Stimulated activated effector memory CD8-positive, alpha-beta T cell treated with anti-CD3 and anti-CD28 coated beads, Interleukin-12 subunit alpha, Interleukin-12 subunit beta, amount 100 ng/mL, for 72 hours (primary cell): ENCODE data around the gene DISC1.

Experiments used
- ATAC-seq: fragments of 150-1000 bp; cut with Tn5 transposase; 2 replicates; pipeline ENCODE4 v1.10.0; 2021
- DNase-seq, 2 donors: peaks; one replicate each; pipeline ENCODE4 v3.0.0; 2021 to 2022; ENCODE audit warnings: low spot score in 2 of 2
- H3K27ac Mint-ChIP-seq: one replicate; pipeline ENCODE4 v1.8.0; 2022; ENCODE audit warnings: mild to moderate bottlenecking, mixed read lengths
- H3K36me3 Mint-ChIP-seq: one replicate; pipeline ENCODE4 v1.8.0; 2022; ENCODE audit warnings: mild to moderate bottlenecking, mixed read lengths
- H3K4me1 Mint-ChIP-seq: one replicate; pipeline ENCODE4 v1.8.0; 2022; ENCODE audit warnings: mixed read lengths
- H3K4me3 Mint-ChIP-seq: one replicate; pipeline ENCODE4 v1.8.0; 2022; ENCODE audit warnings: mild to moderate bottlenecking, mixed read lengths
- H3K9me3 Mint-ChIP-seq: one replicate; pipeline ENCODE4 v1.8.0; 2022; ENCODE audit warnings: mixed read lengths

DISC1 gene

DNA sequence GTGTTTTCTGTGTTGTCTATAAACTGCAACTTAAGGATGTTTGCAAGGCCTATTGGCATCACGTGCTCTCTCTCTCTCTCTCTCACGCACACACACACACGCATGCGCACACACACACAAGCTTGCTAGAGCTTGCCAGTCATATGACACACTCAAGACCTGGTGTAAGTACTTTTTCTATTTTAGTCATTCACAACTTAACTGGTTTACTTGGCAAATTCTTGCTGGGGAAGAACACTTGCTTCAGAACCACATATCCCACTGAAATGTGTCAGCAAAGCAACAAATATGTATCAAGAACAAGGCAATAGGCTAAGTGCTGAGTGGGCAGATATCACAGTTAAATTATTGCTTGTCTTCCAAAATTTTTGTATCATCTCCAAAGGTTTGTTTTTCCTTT is 107.8 kb downstream of the DISC1 start:
- Mint-ChIP-seq H3K9me3 (no peaks in the 10 kb centered on the region), H3K4me3 (no peak overlapping the region), H3K36me3 (no peaks in the 10 kb centered on the region), H3K27ac (no peak overlapping the region), H3K4me1 (no peaks in the 10 kb centered on the region)
- peak in 1 of 2 donors; percentile 51 for DNase-seq
- peak; percentile 71 for ATAC-seq

DNA sequence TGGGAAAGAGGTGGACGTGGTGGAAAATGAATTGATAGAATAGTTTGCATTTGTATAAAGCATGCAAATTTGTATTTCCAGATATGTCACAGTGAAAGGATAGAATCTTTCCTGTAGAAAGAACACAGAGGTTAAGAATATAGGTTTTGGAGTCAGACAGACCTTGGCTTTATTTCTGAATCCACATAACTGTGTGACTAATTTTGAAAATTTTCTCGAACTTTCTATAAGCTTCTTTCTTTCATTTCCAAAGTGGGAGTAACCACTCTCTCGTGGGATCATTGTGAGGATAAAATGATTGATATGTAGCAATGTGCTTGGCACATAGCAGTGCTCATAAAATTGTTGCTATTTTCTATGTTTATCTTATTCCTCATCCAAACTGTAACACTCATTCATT is 108.8 kb downstream of the DISC1 start:
- Mint-ChIP-seq H3K27ac (no peak overlapping the region), H3K4me3 (no peak overlapping the region), H3K4me1 (no peaks in the 10 kb centered on the region), H3K36me3 (no peaks in the 10 kb centered on the region), H3K9me3 (no peaks in the 10 kb centered on the region)
- ATAC-seq, result no peak
- no peak for DNase-seq

DNA sequence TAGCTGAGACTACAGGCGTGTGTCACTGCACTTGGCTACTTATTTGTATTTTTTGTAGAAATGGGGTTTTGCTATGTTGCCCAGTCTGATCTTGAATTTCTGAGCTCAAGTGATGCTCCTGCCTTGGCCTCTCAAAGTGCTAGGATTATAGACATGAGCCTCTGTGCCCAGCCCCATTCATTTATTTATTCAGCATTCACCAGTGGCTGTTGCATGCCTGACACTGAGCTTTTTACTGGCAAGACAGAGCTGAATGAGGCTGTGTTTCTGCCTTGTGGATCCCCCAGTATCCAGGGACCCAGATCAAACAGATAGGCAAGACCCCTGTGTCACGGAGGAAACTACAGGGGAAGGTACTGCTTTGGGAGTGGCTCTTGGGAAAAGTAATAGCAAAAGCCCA is 109.4 kb downstream of the DISC1 start:
- Mint-ChIP-seq H3K36me3 (no peaks in the 10 kb centered on the region), H3K4me3 (no peak overlapping the region), H3K27ac (no peak overlapping the region), H3K4me1 (no peaks in the 10 kb centered on the region), H3K9me3 (no peaks in the 10 kb centered on the region)
- DNase-seq (no peak), ATAC-seq (no peak)

DNA sequence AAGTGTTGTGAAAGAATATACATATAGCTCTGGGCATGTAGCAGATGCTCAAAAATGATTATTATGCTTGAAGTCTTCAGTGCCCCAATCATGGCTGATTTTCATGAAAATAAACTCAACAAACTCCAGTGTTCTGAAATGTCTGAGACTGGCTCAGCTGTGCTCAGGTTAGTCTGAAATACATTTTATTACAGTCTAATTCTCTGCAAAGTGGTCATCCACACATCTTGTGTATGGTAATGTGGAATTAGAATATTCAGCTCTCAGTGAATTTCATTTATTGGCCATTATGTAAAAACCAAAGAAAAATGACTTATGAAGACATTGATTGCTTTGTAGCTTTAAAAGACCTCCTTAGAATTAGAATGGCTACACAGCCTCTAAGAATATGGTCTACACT is 109.9 kb downstream of the DISC1 start:
- no peaks in the 10 kb centered on the region for H3K9me3 Mint-ChIP-seq
- DNase-seq (no peak), ATAC-seq (no peak)
- H3K27ac Mint-ChIP-seq, result no peak overlapping the region
- H3K4me1 Mint-ChIP-seq, result no peaks in the 10 kb centered on the region
- no peak overlapping the region for H3K4me3 Mint-ChIP-seq
- H3K36me3 Mint-ChIP-seq, result no peaks in the 10 kb centered on the region

DNA sequence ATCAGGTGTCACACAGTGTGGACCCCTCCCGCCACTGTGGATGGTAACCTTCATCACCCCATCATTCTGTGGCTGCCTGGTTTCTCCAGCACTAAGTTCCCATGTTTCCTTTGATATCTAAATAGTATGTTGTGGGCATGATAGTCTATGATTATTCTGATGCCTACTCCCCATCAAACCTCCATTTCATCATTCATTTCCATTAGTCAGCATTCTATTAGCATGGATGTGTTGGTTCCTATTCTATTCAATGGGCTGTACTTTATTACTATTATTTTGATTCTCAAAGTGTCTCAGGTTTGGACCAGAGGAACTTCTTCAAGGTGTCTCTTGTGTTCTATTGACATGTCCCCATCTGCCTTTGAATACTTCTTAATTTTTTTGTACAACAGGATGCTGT is 112.0 kb downstream of the DISC1 start:
- H3K36me3 Mint-ChIP-seq, result no peaks in the 10 kb centered on the region
- H3K9me3 Mint-ChIP-seq, result no peaks in the 10 kb centered on the region
- H3K4me3 Mint-ChIP-seq, result no peak overlapping the region
- H3K4me1 Mint-ChIP-seq, result no peaks in the 10 kb centered on the region
- no peak overlapping the region for H3K27ac Mint-ChIP-seq
- ATAC-seq (no peak), DNase-seq (no peak)

DNA sequence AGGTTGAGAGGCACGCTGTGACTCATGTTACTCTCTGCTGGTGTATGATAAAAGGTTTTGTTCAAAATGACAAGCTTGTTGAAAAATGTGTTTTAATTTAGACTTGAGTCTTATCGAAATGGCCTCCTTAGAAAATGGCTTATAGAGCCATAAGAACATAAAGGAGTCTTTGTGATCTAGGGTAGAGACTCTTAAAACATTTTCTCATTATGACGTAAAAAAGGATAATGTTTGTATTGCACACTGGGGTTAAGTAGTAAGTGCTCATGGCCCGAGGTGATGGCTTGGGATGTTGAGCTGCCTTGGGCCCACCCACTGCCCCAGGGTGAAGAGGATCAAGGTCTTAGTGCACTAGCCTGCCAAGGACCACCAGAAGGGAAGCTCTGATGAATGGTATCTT is 117.4 kb downstream of the DISC1 start:
- DNase-seq (no peak), ATAC-seq (no peak)
- Mint-ChIP-seq H3K4me3 (no peak overlapping the region), H3K36me3 (no peaks in the 10 kb centered on the region), H3K27ac (no peak overlapping the region), H3K4me1 (no peaks in the 10 kb centered on the region), H3K9me3 (no peaks in the 10 kb centered on the region)

DNA sequence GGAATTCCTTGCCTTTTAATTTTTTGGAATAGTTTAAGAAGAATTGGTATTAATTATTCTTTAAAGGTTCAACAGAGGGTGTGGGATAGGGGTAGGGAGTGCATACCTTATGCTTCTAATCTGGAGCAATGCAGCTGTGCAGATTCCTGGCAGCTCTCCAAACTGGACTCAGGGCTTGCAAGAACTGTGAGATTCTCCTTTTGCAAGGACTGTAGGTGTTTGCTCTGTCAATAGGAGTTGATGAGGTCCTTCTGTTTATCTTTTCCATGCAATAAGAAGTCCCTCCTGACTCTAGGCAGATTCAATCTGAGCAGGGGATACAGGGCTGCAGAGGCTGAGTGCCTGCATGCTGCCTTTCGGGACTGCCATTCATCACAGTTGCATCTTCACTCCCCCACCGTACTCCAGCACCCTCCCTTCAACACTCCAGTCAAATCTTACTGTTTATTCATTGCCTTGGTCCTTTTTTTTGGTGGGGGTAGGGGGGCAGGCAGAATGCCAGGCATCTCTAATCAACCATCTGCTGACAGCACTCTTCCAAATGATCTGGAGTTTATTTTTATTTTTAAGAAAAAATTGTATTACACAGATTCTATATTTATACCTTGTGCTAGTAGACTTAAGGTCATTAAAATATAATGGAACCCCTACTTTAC is 122.3 kb downstream of the DISC1 start:
- peaks cover 7% of the 10 kb centered on the region for H3K9me3 Mint-ChIP-seq
- H3K4me1 Mint-ChIP-seq, result no peaks in the 10 kb centered on the region
- no peak overlapping the region for H3K27ac Mint-ChIP-seq
- H3K4me3 Mint-ChIP-seq, result no peak overlapping the region
- no peak for ATAC-seq
- DNase-seq, result no peak
- no peaks in the 10 kb centered on the region for H3K36me3 Mint-ChIP-seq

DNA sequence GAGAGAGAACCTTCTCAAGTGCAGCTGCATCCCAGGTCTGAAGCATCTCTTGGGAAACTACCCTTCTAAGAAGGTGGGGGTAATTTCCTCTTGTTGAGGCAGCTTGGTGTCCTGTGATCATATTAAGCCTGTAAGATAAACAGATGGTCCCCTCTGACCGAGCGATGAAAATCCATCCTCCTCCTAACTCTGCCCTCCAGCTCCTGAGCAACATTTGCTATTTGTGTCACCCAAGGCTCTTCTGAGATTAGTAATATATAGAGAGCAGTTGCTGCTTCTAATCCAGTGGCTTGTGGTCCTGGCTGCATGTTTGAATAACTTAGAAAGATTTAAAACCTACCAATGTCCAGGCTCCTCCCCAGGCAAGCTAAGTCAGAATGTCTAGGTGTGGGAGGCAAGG is 123.7 kb downstream of the DISC1 start:
- Mint-ChIP-seq H3K36me3 (no peaks in the 10 kb centered on the region), H3K9me3 (peaks cover 11% of the 10 kb centered on the region), H3K27ac (no peak overlapping the region), H3K4me1 (no peaks in the 10 kb centered on the region), H3K4me3 (no peak overlapping the region)
- ATAC-seq (no peak), DNase-seq (no peak)

DNA sequence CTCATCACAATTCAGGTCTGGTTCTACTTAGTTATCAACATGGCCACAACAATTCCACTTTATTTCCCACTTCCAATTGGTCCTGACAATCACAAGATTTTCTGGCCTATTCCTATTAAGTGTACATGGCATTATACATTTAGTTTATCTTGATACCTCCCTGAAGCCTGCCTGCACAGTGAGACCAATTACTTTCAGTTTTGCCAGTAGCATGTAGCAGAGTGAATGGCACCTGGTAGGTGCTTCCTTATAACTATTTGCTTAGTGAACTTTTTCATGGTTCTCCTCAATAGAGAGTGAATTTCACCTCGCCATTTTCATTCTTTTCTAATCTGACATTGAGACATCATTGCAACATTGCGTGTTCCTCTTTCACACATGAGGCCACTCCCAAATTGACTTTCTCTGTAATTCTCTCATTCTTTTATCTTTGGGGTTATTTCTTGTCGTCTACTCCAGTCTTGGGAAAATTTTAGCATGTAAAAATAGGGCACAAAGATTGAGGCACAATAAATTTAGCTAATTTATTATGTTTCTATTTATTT is 124.3 kb downstream of the DISC1 start:
- ATAC-seq (no peak), DNase-seq (no peak)
- Mint-ChIP-seq H3K4me3 (no peak overlapping the region), H3K4me1 (no peaks in the 10 kb centered on the region), H3K9me3 (peaks cover 11% of the 10 kb centered on the region), H3K27ac (no peak overlapping the region), H3K36me3 (no peaks in the 10 kb centered on the region)

DNA sequence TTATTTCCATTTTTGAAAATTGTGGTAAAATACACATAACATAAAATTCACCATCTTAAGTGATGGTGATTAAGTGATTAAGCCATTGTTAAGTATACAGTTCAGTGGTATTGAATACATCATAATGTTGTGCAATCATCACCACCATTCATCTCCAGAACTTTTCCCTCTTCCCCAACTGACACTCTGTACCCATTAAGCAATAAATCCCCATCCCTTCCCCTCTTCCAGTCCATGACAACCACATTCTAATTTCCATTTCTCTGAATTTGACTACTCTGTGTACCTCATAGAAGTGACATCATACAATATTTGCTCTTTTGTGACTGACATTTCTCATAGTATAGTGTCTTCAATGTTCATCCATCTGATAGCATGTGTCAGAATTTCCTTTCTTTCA is 124.8 kb downstream of the DISC1 start:
- no peaks in the 10 kb centered on the region for H3K36me3 Mint-ChIP-seq
- H3K4me1 Mint-ChIP-seq, result no peaks in the 10 kb centered on the region
- no peak overlapping the region for H3K27ac Mint-ChIP-seq
- DNase-seq (no peak), ATAC-seq (no peak)
- no peak overlapping the region for H3K4me3 Mint-ChIP-seq
- H3K9me3 Mint-ChIP-seq, result peaks cover 11% of the 10 kb centered on the region

DNA sequence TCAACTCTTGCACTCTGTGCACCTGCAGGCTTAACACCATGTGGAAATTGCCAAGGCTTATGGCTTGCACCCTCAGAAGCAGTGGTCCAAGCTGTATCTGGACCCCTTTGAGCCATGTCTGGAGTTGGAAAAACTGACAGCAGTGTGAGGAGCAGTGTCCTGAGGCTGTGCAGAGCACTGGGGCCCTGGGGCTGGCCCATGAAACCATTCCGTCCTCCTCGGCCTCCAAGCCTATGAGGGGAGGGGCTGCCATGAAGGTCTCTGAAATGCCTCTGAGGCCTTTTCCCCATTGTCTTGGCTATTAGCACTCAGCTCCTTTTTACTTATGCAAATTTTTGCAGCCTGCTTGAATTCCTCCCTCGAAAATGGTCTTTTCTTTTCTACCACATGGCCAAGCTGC is 126.7 kb downstream of the DISC1 start:
- DNase-seq (no peak), ATAC-seq (no peak)
- Mint-ChIP-seq H3K9me3 (peaks cover 11% of the 10 kb centered on the region), H3K4me3 (no peak overlapping the region), H3K36me3 (no peaks in the 10 kb centered on the region), H3K27ac (no peak overlapping the region), H3K4me1 (no peaks in the 10 kb centered on the region)

DNA sequence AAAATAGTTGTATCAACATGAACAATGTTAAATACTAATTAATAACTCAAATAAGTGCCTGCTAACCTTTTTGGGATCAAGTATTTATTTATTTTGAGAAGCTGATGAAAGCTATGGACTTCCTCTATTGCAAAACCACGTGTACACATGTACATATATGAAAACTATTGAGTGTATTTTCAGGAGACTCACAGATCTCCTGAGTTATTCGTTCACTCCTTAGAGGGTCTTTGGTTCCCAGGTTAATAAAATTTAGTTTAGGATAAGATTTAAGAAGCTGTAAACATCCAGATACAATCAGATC is 130.5 kb downstream of the DISC1 start:
- H3K27ac Mint-ChIP-seq, result no peak overlapping the region
- no peaks in the 10 kb centered on the region for H3K4me1 Mint-ChIP-seq
- peaks cover 6% of the 10 kb centered on the region for H3K9me3 Mint-ChIP-seq
- no peak overlapping the region for H3K4me3 Mint-ChIP-seq
- DNase-seq (no peak), ATAC-seq (peak; percentile 11)
- H3K36me3 Mint-ChIP-seq, result no peaks in the 10 kb centered on the region

DNA sequence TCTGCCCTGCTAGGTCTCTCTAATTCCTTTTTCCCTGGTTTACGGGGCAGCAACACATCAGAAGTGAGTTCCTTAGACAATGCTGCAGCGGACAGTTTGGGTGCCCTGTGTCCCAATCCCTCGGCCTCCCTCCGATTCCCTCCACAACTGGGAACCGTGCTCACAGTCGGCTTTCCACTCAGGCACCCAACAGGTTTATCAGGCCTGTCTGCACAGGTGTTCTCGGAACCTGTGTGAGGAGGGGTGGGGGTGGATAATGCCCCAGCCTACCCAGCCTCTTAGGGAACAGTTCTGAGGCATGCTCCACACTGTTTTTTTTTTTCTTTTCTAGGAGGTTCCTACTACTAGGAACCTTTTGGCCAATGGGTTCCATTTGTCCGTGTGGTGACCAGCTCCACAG is 131.2 kb downstream of the DISC1 start:
- no peak for DNase-seq
- H3K4me3 Mint-ChIP-seq, result no peak overlapping the region
- no peak for ATAC-seq
- no peak overlapping the region for H3K27ac Mint-ChIP-seq
- H3K9me3 Mint-ChIP-seq, result peaks cover 5% of the 10 kb centered on the region
- H3K4me1 Mint-ChIP-seq, result no peaks in the 10 kb centered on the region
- no peaks in the 10 kb centered on the region for H3K36me3 Mint-ChIP-seq

DNA sequence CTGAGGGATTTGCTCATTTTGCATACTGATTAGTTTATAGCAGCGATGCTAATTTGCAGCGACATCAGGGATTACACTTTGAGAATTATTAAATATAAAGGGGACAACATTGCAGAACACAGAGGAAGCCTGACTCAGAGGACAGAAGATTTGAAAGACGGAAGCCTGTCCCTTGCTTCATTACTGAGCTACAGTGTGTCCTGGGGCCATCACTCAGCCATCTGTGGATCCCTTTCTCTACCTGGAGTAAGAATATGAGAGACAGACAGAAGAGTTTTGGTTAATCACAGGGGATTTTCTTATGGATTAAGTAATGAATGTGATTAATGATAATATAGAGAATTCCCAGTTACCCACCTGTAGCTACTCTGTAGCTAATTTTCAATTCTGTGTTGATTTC is 134.7 kb downstream of the DISC1 start:
- no peak for DNase-seq
- Mint-ChIP-seq H3K4me1 (no peaks in the 10 kb centered on the region), H3K27ac (no peak overlapping the region)

DNA sequence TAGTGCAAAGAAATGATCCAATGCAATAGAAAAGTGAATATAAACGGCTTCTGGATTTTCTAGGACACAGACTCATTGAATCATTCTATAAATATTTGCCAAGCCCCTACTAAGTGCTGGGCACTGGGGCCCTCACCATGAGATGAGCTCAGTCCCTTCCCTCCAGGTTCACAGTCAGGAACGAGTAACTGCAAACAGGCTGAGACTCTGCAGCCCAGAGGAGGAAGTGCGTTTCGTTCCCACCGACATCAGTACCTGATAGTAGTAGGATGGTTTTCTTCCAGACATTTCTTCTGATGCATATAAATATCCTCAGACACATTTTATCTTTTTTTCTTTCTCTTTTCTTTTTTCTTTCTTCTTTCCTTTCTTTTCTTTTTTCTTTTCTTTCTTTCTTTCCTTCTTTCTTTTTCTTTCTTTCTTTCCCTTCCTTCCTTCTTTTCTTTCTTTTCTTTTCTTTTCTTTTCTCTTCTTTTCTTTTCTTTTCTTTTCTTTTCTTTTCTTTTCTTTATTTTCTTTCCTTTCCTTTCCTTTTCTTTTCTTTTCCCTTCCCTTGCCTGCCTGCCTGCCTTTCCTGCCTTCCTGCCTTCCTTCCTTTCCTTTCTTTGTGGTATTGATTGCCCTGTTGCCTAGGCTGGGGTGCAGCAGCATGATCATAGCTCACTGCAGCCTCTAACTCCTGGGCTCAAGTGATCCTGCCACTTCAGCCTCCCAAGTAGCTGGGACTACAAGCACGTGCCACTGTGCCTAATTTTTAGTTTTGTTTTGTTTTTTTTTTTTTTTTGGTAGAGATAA is 135.4 kb downstream of the DISC1 start:
- Mint-ChIP-seq H3K4me3 (no peak overlapping the region), H3K27ac (no peak overlapping the region), H3K4me1 (no peaks in the 10 kb centered on the region), H3K36me3 (no peaks in the 10 kb centered on the region), H3K9me3 (no peaks in the 10 kb centered on the region)
- DNase-seq, result no peak
- ATAC-seq, result no peak

More for the DNA sequence above, 134.7 kb downstream of the DISC1 start:
- H3K36me3 Mint-ChIP-seq, result no peaks in the 10 kb centered on the region
- no peak overlapping the region for H3K4me3 Mint-ChIP-seq
- no peak for ATAC-seq
- no peaks in the 10 kb centered on the region for H3K9me3 Mint-ChIP-seq

DNA sequence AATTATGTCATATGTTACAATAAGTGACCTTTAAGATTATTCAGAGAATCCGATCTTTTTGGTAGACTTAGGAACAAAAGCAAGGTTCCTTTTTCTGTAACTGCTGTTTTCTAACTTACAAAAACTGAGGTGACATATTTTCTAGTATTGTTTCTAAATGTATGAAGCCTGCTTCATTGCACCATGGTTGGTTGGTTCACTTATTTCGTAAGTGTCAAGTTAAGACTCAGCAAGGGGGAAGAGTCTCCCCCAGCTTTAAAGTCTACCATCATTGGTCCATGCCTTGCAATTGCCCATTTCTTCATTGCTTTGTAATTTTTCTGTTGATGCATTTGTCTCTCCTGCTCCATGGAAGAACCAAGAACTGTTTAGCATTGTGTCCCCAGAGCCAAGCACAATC is 136.9 kb downstream of the DISC1 start:
- Mint-ChIP-seq H3K4me1 (no peaks in the 10 kb centered on the region), H3K27ac (no peak overlapping the region), H3K4me3 (no peak overlapping the region), H3K9me3 (no peaks in the 10 kb centered on the region), H3K36me3 (no peaks in the 10 kb centered on the region)
- no peak for DNase-seq
- ATAC-seq, result no peak
